ENCODE data around the gene S100A7A. TPM values are rescaled to one million over a fixed set of nuclear protein-coding genes. Genes with fewer than 3 reads are reported as not detected.

The S100A7A gene
- total and polyA plus RNA-seq, 2 of the 13 experiments (the other 11 are each of a cell fraction or from before 2014, with no cell fraction given): not detected

GRCh38 chr1:153395136-153395685 lies 21.1 kb upstream of the S100A7A start:
- Histone ChIP-seq H3K9ac (ENCODE audit: insufficient read depth, low read depth, low read length) (no peak overlapping the region), H3K36me3 (replicated peaks in 1 of 2; ENCODE audit: control insufficient read depth in 1 of 2, insufficient read depth in 2 of 2, low read length in 2 of 2) (no peaks in the 10 kb centered on the region), H3K27ac (ENCODE audit: extremely low read length, insufficient read depth, low read length) (no peak overlapping the region), H4K20me1 (ENCODE audit: insufficient read depth, low read length) (no peaks in the 10 kb centered on the region), H3K4me3 (replicated peaks in 1 of 3; ENCODE audit: insufficient read depth in 1 of 3, low read depth in 2 of 3, low read length in 3 of 3) (no peak overlapping the region), H2AFZ (ENCODE audit: low read length) (no peak overlapping the region), H3K4me1 (ENCODE audit: insufficient read depth, low read length) (no peaks in the 10 kb centered on the region), H3K27me3 (ENCODE audit: control insufficient read depth in 1 of 2, insufficient read depth in 2 of 2, low read length in 2 of 2) (peaks cover 1 to 46% of the 10 kb centered on the region in 2 experiments; a peak in 4 of 5 replicates), H3K79me2 (ENCODE audit: insufficient read depth, low read length) (no peaks in the 10 kb centered on the region), H3K9me3 (ENCODE audit: low read length) (no peaks in the 10 kb centered on the region), H3K4me2 (ENCODE audit: low read depth, low read length) (no peak overlapping the region)
- in situ Hi-C loops (cut with HindIII; ENCODE audit: extremely low pct_ligation_motif_present, low pct_unique_long_range_greater_than_20kb) (no loop called here), intact Hi-C loops (cut with micrococcal nuclease; ENCODE audit: unreplicated experiment) (loop anchor here (10.0 kb wide), 2 partner anchors 60 to 1000 kb away; no protein-coding TSS in a partner anchor)
- FAIRE-seq (no peak), DNase-seq (ENCODE audit: low spot score) (no peak), ATAC-seq (no peak)
- TF ChIP-seq MAZ (IDR thresholded peaks at IDR 0.05; ENCODE audit: borderline replicate concordance, low read depth, low read length) (no peak), MAZ (CRISPR knock-in tag; IDR thresholded peaks at IDR 0.05; ENCODE audit: low read depth) (no peak), CHD4 (IDR thresholded peaks at IDR 0.05; ENCODE audit: borderline replicate concordance, low read length) (no peak), KLF13 (CRISPR knock-in tag; IDR thresholded peaks at IDR 0.05) (no peak), ZNF121 (CRISPR knock-in tag; IDR thresholded peaks at IDR 0.05) (no peak), NCOR1 (IDR thresholded peaks at IDR 0.05; ENCODE audit: borderline replicate concordance, low read length) (no peak), MZF1 (CRISPR knock-in tag; IDR thresholded peaks at IDR 0.05; ENCODE audit: borderline replicate concordance) (no peak), FOSL2 (CRISPR knock-in tag; IDR thresholded peaks at IDR 0.05) (no peak), ZNF253 (CRISPR knock-in tag; IDR thresholded peaks at IDR 0.05; ENCODE audit: borderline replicate concordance) (no peak), SOX5 (CRISPR knock-in tag; IDR thresholded peaks at IDR 0.05; ENCODE audit: borderline replicate concordance) (no peak), RBM39 (IDR thresholded peaks at IDR 0.05; ENCODE audit: low read depth, low read length, poor library complexity, severe bottlenecking) (no peak)
- TF ChIP-seq, protein P1, sequence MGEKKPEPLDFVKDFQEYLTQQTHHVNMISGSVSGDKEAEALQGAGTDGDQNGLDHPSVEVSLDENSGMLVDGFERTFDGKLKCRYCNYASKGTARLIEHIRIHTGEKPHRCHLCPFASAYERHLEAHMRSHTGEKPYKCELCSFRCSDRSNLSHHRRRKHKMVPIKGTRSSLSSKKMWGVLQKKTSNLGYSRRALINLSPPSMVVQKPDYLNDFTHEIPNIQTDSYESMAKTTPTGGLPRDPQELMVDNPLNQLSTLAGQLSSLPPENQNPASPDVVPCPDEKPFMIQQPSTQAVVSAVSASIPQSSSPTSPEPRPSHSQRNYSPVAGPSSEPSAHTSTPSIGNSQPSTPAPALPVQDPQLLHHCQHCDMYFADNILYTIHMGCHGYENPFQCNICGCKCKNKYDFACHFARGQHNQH (CRISPR knock-in tag; IDR thresholded peaks at IDR 0.05): no peak
- POLR2A ChIA-PET: no interaction called here
- BruUV-seq (replicated peaks): no TSS peak
- CTCF ChIA-PET (ENCODE audit: low intra/inter-chr PET ratio, low total read pairs): no interaction called here
- WGBS (ENCODE audit: low lambda C conversion rate): 4% methylated on average over 7 of the region's 7 CpGs
